OCI-LY1 (cell line): ENCODE data around the gene ALDH1A3.

ENCODE experiments used
- EZH2 ChIP-seq: fragments of 200-600 bp; sonication (generic), shearing (Covaris generic); IDR thresholded peaks from 2 replicates; pipeline ENCODE4 v1.8.0; 2017; ENCODE audit warnings: borderline replicate concordance, mixed run types, mild to moderate bottlenecking, antibody characterized with exemption, low read length, moderate library complexity, mixed read lengths
- TF ChIP-seq, protein P1 (sequence below): fragments of 200-600 bp; sonication (generic), shearing (Covaris generic); IDR thresholded peaks from 2 replicates; pipeline ENCODE4 v1.5.1; 2017; ENCODE audit warnings: mild to moderate bottlenecking, antibody characterized with exemption, low read length, moderate library complexity, mixed read lengths

DNA sequence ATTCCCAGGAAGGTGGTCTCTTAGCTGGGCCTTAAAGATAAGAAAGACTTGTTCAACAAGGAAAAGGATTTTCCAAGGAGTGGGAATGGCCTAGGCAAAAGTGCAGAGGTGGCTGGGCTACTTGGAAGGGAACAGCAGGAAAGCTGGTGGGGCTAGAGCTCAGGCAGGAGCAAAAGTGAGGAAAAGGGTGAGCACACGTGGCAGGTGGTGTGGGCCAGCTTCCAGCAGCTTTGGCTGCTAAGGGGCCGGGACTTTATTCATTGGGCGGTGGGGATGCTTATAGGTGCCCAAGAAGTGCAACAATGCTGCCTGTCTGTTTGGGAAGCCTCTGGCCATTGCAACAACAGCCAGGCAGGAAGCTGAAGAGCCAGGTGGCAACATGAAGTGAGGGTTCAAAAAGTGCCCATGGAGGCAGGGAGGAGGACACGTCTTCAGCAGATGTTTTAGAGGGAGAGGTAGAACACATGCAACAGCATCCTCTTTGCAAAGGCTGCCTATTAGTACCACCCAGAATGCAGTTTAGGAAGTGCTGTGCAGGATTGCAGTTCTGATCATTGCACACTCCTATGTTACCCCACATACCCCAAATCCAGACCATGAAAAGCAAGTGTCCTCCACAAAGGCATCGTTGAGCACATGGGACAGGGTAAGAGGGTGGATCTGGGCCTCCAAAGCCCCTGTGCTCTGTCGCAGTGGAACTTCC is 13.8 kb downstream of the ALDH1A3 start:
- TF ChIP-seq, protein P1, sequence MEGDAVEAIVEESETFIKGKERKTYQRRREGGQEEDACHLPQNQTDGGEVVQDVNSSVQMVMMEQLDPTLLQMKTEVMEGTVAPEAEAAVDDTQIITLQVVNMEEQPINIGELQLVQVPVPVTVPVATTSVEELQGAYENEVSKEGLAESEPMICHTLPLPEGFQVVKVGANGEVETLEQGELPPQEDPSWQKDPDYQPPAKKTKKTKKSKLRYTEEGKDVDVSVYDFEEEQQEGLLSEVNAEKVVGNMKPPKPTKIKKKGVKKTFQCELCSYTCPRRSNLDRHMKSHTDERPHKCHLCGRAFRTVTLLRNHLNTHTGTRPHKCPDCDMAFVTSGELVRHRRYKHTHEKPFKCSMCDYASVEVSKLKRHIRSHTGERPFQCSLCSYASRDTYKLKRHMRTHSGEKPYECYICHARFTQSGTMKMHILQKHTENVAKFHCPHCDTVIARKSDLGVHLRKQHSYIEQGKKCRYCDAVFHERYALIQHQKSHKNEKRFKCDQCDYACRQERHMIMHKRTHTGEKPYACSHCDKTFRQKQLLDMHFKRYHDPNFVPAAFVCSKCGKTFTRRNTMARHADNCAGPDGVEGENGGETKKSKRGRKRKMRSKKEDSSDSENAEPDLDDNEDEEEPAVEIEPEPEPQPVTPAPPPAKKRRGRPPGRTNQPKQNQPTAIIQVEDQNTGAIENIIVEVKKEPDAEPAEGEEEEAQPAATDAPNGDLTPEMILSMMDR: no peak
- no peak for TF ChIP-seq EZH2
